ENCODE data around the gene MTNR1A. TPM values are rescaled to one million over a fixed set of nuclear protein-coding genes. Genes with fewer than 3 reads are reported as not detected.
A peak's percentile ranks its signal among the peaks of the same experiment; 100 is the strongest.

The MTNR1A gene
- polyA plus RNA-seq, 2 of the 4 experiments (the other 2 are of a cell fraction), result 0.17 to 0.47 TPM

DNA sequence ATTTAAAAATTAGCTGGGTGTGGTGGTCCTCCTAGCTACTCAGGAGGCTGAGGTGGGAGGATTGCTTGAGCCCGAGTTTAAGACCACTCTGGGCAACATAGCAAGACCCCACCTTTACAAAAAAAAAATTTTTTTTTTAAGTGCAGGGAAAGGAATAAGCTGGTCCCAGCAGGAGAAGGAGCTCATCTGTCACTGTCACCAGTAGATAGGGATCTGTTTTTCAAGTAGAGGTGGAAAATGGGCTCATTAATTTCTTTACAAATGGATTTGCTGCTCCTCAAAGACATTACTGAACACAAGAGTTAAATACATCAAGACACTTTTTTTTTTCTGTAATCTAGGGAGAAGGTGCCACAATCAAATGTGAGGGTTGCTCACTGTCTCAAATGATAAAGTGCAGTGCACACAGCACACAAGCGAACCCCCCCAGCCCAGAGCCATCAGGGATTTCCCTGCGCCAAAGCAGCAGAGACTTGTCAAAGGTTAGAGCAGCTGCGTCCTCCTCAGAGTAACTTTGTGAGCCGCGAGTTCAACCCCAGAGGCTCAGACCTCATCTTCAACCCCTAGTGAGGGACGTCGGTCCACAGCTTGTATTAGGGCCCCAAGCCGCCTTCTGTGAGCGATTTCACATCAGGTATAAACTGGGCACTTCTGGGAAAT lies 14.3 kb upstream of the MTNR1A start:
- CTCF ChIA-PET, result interaction anchor here (1.2 kb wide), 1 partner anchor 18 kb away, joined by 3 read pairs; no protein-coding TSS in a partner anchor
- WGBS (ENCODE audit: missing lambda C conversion rate), result 87% methylated on average over 8 of the region's 10 CpGs
- Histone ChIP-seq H3K4me2 (no peak overlapping the region), H3K9me3 (no peaks in the 10 kb centered on the region), H3K4me3 (no peak overlapping the region), H3K27ac (no peak overlapping the region), H3K4me1 (no peaks in the 10 kb centered on the region)
- POLR2A ChIA-PET, result no interaction called here
- DNase-seq (ENCODE audit: low read depth in 1 of 2, low spot score in 1 of 2), result no peak
- no peak for FAIRE-seq
- TF ChIP-seq, protein P1, sequence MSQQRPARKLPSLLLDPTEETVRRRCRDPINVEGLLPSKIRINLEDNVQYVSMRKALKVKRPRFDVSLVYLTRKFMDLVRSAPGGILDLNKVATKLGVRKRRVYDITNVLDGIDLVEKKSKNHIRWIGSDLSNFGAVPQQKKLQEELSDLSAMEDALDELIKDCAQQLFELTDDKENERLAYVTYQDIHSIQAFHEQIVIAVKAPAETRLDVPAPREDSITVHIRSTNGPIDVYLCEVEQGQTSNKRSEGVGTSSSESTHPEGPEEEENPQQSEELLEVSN (IDR thresholded peaks at IDR 0.05; ENCODE audit: borderline replicate concordance, low read depth), result no peak
- TF ChIP-seq, protein P2, sequence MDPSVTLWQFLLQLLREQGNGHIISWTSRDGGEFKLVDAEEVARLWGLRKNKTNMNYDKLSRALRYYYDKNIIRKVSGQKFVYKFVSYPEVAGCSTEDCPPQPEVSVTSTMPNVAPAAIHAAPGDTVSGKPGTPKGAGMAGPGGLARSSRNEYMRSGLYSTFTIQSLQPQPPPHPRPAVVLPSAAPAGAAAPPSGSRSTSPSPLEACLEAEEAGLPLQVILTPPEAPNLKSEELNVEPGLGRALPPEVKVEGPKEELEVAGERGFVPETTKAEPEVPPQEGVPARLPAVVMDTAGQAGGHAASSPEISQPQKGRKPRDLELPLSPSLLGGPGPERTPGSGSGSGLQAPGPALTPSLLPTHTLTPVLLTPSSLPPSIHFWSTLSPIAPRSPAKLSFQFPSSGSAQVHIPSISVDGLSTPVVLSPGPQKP (IDR thresholded peaks at IDR 0.05; ENCODE audit: low read depth, low read length), result no peak
- TF ChIP-seq POLR2A (IDR thresholded peaks at IDR 0.05; ENCODE audit: low read length) (no peak), NR3C1 (IDR thresholded peaks at IDR 0.05) (no peak), BHLHE40 (IDR thresholded peaks at IDR 0.05; ENCODE audit: low read depth, low read length) (no peak), RCOR1 (IDR thresholded peaks at IDR 0.05; ENCODE audit: low read depth, low read length) (no peak), CBX8 (IDR thresholded peaks at IDR 0.05) (no peak)
- ATAC-seq, result no peak; a peak in 1 of 6 replicates

DNA sequence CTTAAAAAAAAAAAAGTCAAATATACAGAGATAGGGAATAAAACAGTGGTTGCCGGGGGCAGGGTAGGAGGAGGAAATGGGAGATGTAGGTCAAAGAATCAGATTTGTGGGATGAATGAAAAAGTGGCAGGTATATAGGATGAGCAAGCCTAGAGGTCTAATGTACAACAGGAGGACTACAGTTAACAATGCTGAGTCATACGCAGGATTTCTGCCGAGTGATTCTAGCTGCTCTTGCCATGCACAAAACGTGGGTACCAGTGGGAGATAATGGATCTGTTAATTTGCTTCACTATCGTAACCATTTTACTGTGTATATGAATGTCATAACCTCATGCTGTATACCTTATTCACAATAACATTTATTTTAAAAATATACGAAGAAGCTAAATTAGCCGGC lies 10.7 kb upstream of the MTNR1A start:
- ChIA-PET CTCF (interaction anchor here (0.5 kb wide), 1 partner anchor 134 kb away, joined by 3 read pairs; no protein-coding TSS in a partner anchor), POLR2A (no interaction called here)
- Histone ChIP-seq H3K27ac (no peak overlapping the region; a peak in 1 of 6 replicates), H3K4me3 (no peak overlapping the region), H3K4me1 (no peaks in the 10 kb centered on the region), H3K9me3 (no peaks in the 10 kb centered on the region), H3K4me2 (no peak overlapping the region)
- FAIRE-seq, result no peak
- no peak for DNase-seq (ENCODE audit: low read depth in 1 of 2, low spot score in 1 of 2)
- ATAC-seq, result 0 out of 6 replicates have a peak, but pooled peaks of 1 of the 2 experiments have one; percentile 22
- WGBS (ENCODE audit: missing lambda C conversion rate), result 80% methylated on average over 7 of the region's 7 CpGs
- TF ChIP-seq FOSB (CRISPR knock-in tag; IDR thresholded peaks at IDR 0.05), result no peak
- peak; percentile 31 for TF ChIP-seq MAFK (IDR thresholded peaks at IDR 0.05; ENCODE audit: partially characterized antibody)

DNA sequence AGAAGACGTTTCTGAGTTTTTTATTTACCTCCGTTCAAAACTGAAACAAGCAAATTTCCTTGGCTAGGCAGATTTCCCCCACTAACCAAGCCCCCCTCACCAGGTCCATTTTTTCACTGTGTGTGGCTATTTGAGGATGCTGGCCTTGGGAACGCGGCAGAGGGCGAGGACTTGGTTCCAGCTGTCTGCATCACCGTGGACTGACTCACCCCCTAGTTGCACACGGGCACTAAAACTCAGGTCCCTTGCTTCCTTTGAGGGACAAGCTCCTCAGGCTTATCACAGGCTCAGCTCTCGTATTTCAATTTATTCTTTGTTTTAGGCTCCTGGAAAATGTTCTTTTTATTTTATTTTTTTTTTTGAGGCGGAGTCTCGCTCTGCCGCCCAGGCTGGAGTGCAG lies 8.4 kb upstream of the MTNR1A start:
- no peak for TF ChIP-seq CEBPB (IDR thresholded peaks at IDR 0.05)
- TF ChIP-seq, protein P3, sequence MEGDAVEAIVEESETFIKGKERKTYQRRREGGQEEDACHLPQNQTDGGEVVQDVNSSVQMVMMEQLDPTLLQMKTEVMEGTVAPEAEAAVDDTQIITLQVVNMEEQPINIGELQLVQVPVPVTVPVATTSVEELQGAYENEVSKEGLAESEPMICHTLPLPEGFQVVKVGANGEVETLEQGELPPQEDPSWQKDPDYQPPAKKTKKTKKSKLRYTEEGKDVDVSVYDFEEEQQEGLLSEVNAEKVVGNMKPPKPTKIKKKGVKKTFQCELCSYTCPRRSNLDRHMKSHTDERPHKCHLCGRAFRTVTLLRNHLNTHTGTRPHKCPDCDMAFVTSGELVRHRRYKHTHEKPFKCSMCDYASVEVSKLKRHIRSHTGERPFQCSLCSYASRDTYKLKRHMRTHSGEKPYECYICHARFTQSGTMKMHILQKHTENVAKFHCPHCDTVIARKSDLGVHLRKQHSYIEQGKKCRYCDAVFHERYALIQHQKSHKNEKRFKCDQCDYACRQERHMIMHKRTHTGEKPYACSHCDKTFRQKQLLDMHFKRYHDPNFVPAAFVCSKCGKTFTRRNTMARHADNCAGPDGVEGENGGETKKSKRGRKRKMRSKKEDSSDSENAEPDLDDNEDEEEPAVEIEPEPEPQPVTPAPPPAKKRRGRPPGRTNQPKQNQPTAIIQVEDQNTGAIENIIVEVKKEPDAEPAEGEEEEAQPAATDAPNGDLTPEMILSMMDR (IDR thresholded peaks at IDR 0.05), result no peak
- no peak for TF ChIP-seq SMC3 (IDR thresholded peaks at IDR 0.05)
- TF ChIP-seq NR3C1 (IDR thresholded peaks at IDR 0.05), result no peak
- no peak for TF ChIP-seq HOXB5 (CRISPR knock-in tag; IDR thresholded peaks at IDR 0.05)
- no peak for TF ChIP-seq FOSL2 (IDR thresholded peaks at IDR 0.05)
- TF ChIP-seq FOSL2 (CRISPR knock-in tag; IDR thresholded peaks at IDR 0.05), result no peak
- TF ChIP-seq RFX5 (IDR thresholded peaks at IDR 0.05), result no peak
- no peak for TF ChIP-seq NFE2L2 (conservative IDR thresholded peaks at IDR 0.05; ENCODE audit: low read length)
- no peak for TF ChIP-seq RNF2 (IDR thresholded peaks at IDR 0.05; ENCODE audit: borderline replicate concordance, low read depth)
- TF ChIP-seq NPAS2 (CRISPR knock-in tag; IDR thresholded peaks at IDR 0.05; ENCODE audit: borderline replicate concordance), result no peak
- no peak for TF ChIP-seq JUNB (IDR thresholded peaks at IDR 0.05)
- no peak for TF ChIP-seq RAD21 (conservative IDR thresholded peaks at IDR 0.05 in 1 of 2, IDR thresholded peaks at IDR 0.05 in 1 of 2)
- TF ChIP-seq, protein P4, sequence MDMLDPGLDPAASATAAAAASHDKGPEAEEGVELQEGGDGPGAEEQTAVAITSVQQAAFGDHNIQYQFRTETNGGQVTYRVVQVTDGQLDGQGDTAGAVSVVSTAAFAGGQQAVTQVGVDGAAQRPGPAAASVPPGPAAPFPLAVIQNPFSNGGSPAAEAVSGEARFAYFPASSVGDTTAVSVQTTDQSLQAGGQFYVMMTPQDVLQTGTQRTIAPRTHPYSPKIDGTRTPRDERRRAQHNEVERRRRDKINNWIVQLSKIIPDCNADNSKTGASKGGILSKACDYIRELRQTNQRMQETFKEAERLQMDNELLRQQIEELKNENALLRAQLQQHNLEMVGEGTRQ (IDR thresholded peaks at IDR 0.05), result no peak
- H3K4me3 ChIP-seq, result no peak overlapping the region
- ChIA-PET CTCF (interaction anchor here (0.6 kb wide), 1 partner anchor 11 kb away, joined by 3 read pairs; no protein-coding TSS in a partner anchor), POLR2A (no interaction called here)
- H3K27ac ChIP-seq, result no peak overlapping the region
- H3K4me2 ChIP-seq, result no peak overlapping the region
- H3K4me1 ChIP-seq, result no peaks in the 10 kb centered on the region
- DNase-seq (ENCODE audit: low read depth in 1 of 2, low spot score in 1 of 2) (no peak), ATAC-seq (no peak), FAIRE-seq (no peak)
- WGBS (ENCODE audit: missing lambda C conversion rate), result 70% methylated on average over 11 of the region's 11 CpGs
- H3K9me3 ChIP-seq, result no peaks in the 10 kb centered on the region

Data from A549 (cell line).